ENCODE data around the gene LMBR1L. TPM values are rescaled to one million over a fixed set of nuclear protein-coding genes. Genes with fewer than 3 reads are reported as not detected.
A peak's percentile ranks its signal among the peaks of the same experiment; 100 is the strongest.

Gene LMBR1L
- total RNA-seq, 1 experiment from 2014 or later = 27.8 TPM

GRCh38 chr12:49092816-49093406, 17.7 kb downstream of the LMBR1L start:
- ChIA-PET CTCF (interaction anchor here (0.6 to 2.4 kb wide), 8 partner anchors 8 to 52 kb away, joined by 3 to 11 read pairs (median 5); no protein-coding TSS in a partner anchor), POLR2A (interaction anchor here (0.7 to 4.8 kb wide), 3 partner anchors 17 to 37 kb away, joined by 3 to 24 read pairs (median 12); partner anchors contain the start of genes LMBR1L, RHEBL1 and TUBA1B)
- intact Hi-C loops (cut with micrococcal nuclease) = loop anchor here (1.0 kb wide), 1 partner anchor 29 kb away; no protein-coding TSS in a partner anchor
- Mint-ChIP-seq H3K4me1 (ENCODE audit: insufficient read depth, unreplicated experiment) (peaks cover 13% of the 10 kb centered on the region), H3K27ac (ENCODE audit: low read depth, unreplicated experiment) (no peak overlapping the region), H3K27me3 (ENCODE audit: insufficient read depth, unreplicated experiment) (no peaks in the 10 kb centered on the region), H3K36me3 (ENCODE audit: insufficient read depth, unreplicated experiment) (peaks cover 15% of the 10 kb centered on the region), H3K9me3 (ENCODE audit: unreplicated experiment) (no peaks in the 10 kb centered on the region), H3K4me3 (ENCODE audit: unreplicated experiment) (no peak overlapping the region)
- TF ChIP-seq CTCF (IDR thresholded peaks at IDR 0.05; ENCODE audit: unreplicated experiment) = no peak
- DNase-seq (ENCODE audit: unreplicated experiment) = no peak
- BruUV-seq (replicated peaks) = no TSS peak

GRCh38 chr12:49092086-49092815, 18.4 kb downstream of the LMBR1L start:
- H3K27ac Mint-ChIP-seq (ENCODE audit: low read depth, unreplicated experiment) = no peak overlapping the region
- ChIA-PET POLR2A (interaction anchor here (0.9 to 4.8 kb wide), 6 partner anchors 18 to 173 kb away, joined by 3 to 24 read pairs (median 3); partner anchors contain the start of genes LMBR1L and TUBA1B), CTCF (interaction anchor here (0.6 to 2.4 kb wide), 15 partner anchors 8 to 802 kb away, joined by 3 to 11 read pairs (median 4); partner anchors contain the start of gene LMBR1L)
- peaks cover 14% of the 10 kb centered on the region for H3K4me1 Mint-ChIP-seq (ENCODE audit: insufficient read depth, unreplicated experiment)
- no peaks in the 10 kb centered on the region for H3K27me3 Mint-ChIP-seq (ENCODE audit: insufficient read depth, unreplicated experiment)
- H3K9me3 Mint-ChIP-seq (ENCODE audit: unreplicated experiment) = no peaks in the 10 kb centered on the region
- DNase-seq (ENCODE audit: unreplicated experiment) = peak; percentile 55
- H3K36me3 Mint-ChIP-seq (ENCODE audit: insufficient read depth, unreplicated experiment) = peaks cover 13% of the 10 kb centered on the region
- intact Hi-C loops (cut with micrococcal nuclease) = loop anchor here (1.0 kb wide), 1 partner anchor 28 kb away; no protein-coding TSS in a partner anchor
- TF ChIP-seq CTCF (IDR thresholded peaks at IDR 0.05; ENCODE audit: unreplicated experiment) = peak; percentile 29
- BruUV-seq (replicated peaks) = no TSS peak
- no peak overlapping the region for H3K4me3 Mint-ChIP-seq (ENCODE audit: unreplicated experiment)

GRCh38 chr12:49091836-49092085, 18.9 kb downstream of the LMBR1L start:
- ChIA-PET CTCF (interaction anchor here (0.6 to 2.4 kb wide), 13 partner anchors 9 to 803 kb away, joined by 3 to 11 read pairs (median 4); partner anchors contain the start of gene LMBR1L), POLR2A (interaction anchor here (0.9 to 4.8 kb wide), 6 partner anchors 18 to 174 kb away, joined by 3 to 24 read pairs (median 3); partner anchors contain the start of genes LMBR1L and TUBA1B)
- Mint-ChIP-seq H3K9me3 (ENCODE audit: unreplicated experiment) (no peaks in the 10 kb centered on the region), H3K36me3 (ENCODE audit: insufficient read depth, unreplicated experiment) (peaks cover 8% of the 10 kb centered on the region), H3K27me3 (ENCODE audit: insufficient read depth, unreplicated experiment) (no peaks in the 10 kb centered on the region), H3K4me3 (ENCODE audit: unreplicated experiment) (no peak overlapping the region), H3K27ac (ENCODE audit: low read depth, unreplicated experiment) (no peak overlapping the region), H3K4me1 (ENCODE audit: insufficient read depth, unreplicated experiment) (peaks cover 14% of the 10 kb centered on the region)
- TF ChIP-seq CTCF (IDR thresholded peaks at IDR 0.05; ENCODE audit: unreplicated experiment) = no peak
- intact Hi-C loops (cut with micrococcal nuclease) = loop anchor here (1.0 kb wide), 1 partner anchor 27 kb away; no protein-coding TSS in a partner anchor
- BruUV-seq (replicated peaks) = no TSS peak
- no peak for DNase-seq (ENCODE audit: unreplicated experiment)
